GM13976 (cell line): ENCODE measurements around the gene VCAN.

ENCODE experiments used
- DNase-seq: peaks from one replicate; pipeline ENCODE4 v3.0.0; 2012; ENCODE audit warnings: low spot score
- CTCF ChIP-seq: IDR thresholded peaks from 2 replicates; pipeline ENCODE4 v1.5.1; 2012; ENCODE audit warnings: borderline replicate concordance, mild to moderate bottlenecking; ENCODE audit not compliant: insufficient read depth; ENCODE audit errors: extremely low read depth, missing control alignments, control extremely low read depth
- in situ Hi-C: fragments of 300-500 bp; cut with MboI; formaldehyde crosslinking; loops from one replicate; pipeline ENCODE4 v1.12.0; 2022; ENCODE audit warnings: low sequenced_read_pairs, mixed read lengths, inconsistent platforms; ENCODE audit not compliant: unreplicated experiment

VCAN gene

GRCh38 chr5:83471405-83472212 is at the start of gene VCAN:
Gene VCAN, plus strand, starts transcription at chr5:83471744. Its CDS starts 11,775 bp downstream, at chr5:83483519.
- in situ Hi-C loops, result loop anchor here (10.0 kb wide), 1 partner anchor 1117 kb away; no protein-coding TSS in a partner anchor
- no peak for TF ChIP-seq CTCF
- peak; percentile 48 for DNase-seq

- no peak for DNase-seq
- in situ Hi-C loops, result no loop called here
- TF ChIP-seq CTCF, result no peak
Measured at GRCh38 chr5:83422284-83422683, 49.3 kb upstream of the VCAN start.

GRCh38 chr5:83426855-83427254 is 44.7 kb upstream of the VCAN start:
- no peak for TF ChIP-seq CTCF
- DNase-seq, result peak; percentile 17
- in situ Hi-C loops, result loop anchor here (25.0 kb wide), 1 partner anchor 790 kb away; no protein-coding TSS in a partner anchor

DNA sequence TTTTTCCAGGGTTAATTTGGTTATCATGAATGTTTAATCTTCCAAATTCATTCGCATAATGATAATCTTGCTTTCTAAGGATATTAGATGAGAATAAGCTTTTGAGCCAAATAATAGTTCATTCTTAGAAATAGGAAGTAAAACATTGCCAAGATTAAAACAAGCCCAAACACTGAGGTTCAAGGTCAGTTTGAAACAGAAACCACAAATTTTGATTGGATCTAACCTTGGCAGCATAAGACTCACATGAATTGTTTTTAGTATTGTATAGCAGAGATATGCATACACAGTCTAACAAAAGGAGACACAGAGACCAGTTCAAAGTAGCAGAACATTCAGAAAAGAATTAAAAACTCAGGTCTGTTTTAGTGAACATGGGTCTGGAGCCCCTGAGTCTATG is 43.4 kb upstream of the VCAN start:
- no peak for DNase-seq
- in situ Hi-C loops, result loop anchor here (25.0 kb wide), 1 partner anchor 791 kb away; no protein-coding TSS in a partner anchor
- TF ChIP-seq CTCF, result no peak

GRCh38 chr5:83428890-83429289 is 42.7 kb upstream of the VCAN start:
- no peak for TF ChIP-seq CTCF
- DNase-seq, result no peak
- in situ Hi-C loops, result loop anchor here (25.0 kb wide), 1 partner anchor 792 kb away; no protein-coding TSS in a partner anchor

DNA sequence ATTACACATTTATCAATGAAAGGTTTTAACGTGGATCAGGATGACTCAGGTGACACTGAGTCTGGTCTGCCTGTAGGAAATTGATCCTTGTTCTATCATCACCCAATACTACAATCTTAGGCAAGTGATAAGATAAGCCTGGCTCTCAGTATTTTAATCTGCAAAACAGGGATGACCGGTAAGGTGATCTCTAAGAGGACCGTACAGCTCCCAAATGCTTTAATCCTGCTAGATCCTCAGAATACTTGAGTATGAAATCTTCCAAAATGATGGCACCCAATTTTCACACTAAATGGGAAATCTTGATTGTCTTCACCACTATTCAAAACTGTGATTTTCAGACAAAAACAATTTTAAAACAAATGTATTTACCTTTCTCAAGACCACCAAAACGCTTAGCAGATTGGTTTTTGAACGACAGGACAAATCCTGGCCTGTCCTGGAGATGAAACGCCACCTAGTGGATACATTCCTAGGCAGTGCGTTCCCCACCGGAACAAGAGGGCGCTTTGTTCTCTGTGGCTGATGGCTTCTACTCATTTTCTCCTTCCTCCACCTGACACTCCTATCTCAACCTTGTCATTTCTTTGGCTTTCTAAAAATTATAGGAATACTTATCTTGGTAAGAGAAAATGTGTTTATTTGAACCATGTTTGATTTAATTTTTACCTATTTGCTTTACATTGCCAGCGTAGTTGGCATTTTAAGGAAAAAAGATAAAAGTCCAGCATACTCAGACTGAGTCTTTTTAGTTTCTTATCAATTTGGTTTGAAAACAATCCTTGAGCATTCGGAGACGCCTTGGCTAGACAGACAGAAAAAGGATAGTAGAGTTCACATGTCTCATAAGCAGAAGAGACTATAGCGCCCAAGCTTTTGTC is 41.2 kb upstream of the VCAN start:
- DNase-seq, result peak; percentile 40
- in situ Hi-C loops, result loop anchor here (25.0 kb wide), 1 partner anchor 793 kb away; no protein-coding TSS in a partner anchor
- peak; percentile 75 for TF ChIP-seq CTCF
